Effector memory CD8-positive, alpha-beta T cell (primary cell): ENCODE data around the gene KREMEN1.

Experiments
- ATAC-seq: fragments of 150-1000 bp; cut with Tn5 transposase; replicated peaks from 2 replicates; pipeline ENCODE4 v1.10.0; 2021; ENCODE audit warnings: mild to moderate bottlenecking, moderate library complexity
- DNase-seq, 3 experiments: peaks; one replicate each; pipeline ENCODE4 v3.0.0; 2021
- H3K27ac Mint-ChIP-seq, 2 donors: one replicate each; pipeline ENCODE4 v1.8.0; 2022; ENCODE audit warnings: mild to moderate bottlenecking in 2 of 2, mixed read lengths in 2 of 2, moderate library complexity in 2 of 2
- H3K27me3 Mint-ChIP-seq, 2 donors: one replicate each; pipeline ENCODE4 v1.8.0; 2022; ENCODE audit warnings: mixed read lengths in 2 of 2
- H3K36me3 Mint-ChIP-seq: one replicate; pipeline ENCODE4 v1.8.0; 2022; ENCODE audit warnings: mild to moderate bottlenecking, moderate library complexity, mixed read lengths; ENCODE audit not compliant: insufficient read depth
- H3K4me1 Mint-ChIP-seq, 2 donors: one replicate each; pipeline ENCODE4 v1.8.0; 2022; ENCODE audit warnings: low read depth in 2 of 2, mixed read lengths in 2 of 2
- H3K4me3 Mint-ChIP-seq, 2 donors: one replicate each; pipeline ENCODE4 v1.8.0; 2022; ENCODE audit warnings: mild to moderate bottlenecking in 2 of 2, mixed read lengths in 2 of 2, moderate library complexity in 2 of 2
- H3K9me3 Mint-ChIP-seq, 2 donors: one replicate each; pipeline ENCODE4 v1.8.0; 2022; ENCODE audit warnings: mixed read lengths in 2 of 2

The KREMEN1 gene

DNA sequence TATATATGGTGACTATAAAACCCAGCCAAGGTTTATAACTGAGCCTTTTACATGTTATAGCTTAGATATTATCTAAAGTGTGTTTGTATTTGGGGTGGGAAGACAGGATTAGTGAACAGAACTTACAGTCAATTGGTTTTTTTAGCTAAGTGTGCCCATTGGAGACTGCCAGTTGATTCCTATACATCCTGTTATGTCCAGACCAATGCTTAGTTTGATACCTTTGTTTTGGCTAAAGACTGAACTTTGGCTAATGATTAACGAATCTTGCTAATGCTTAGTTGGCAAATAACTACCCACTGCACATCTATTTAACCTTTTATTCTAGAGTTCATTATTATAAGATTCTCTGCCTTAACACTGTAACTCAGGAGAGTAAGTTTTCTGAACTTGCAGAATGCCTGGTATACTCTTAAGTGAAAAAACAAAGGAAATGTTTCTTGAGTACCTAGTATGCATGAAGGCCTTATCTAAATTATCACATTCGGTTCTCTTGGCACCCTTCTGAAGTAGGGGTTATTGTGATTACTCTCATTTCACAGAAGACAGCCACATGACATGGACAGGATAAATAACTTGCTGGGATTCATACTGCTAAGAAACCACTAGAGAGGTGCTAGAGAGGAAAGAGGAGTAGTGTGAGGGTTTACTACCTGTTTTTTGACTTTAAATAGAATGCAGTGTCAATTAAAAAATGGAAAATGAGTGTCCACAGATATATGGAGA is 54.0 kb downstream of the KREMEN1 start:
- no peaks in the 10 kb centered on the region for H3K27me3 Mint-ChIP-seq
- H3K9me3 Mint-ChIP-seq, result no peaks in the 10 kb centered on the region
- DNase-seq, result no peak
- no peak for ATAC-seq
- no peak overlapping the region for H3K27ac Mint-ChIP-seq
- no peak overlapping the region for H3K4me3 Mint-ChIP-seq
- H3K4me1 Mint-ChIP-seq, result no peaks in the 10 kb centered on the region
- no peaks in the 10 kb centered on the region for H3K36me3 Mint-ChIP-seq

DNA sequence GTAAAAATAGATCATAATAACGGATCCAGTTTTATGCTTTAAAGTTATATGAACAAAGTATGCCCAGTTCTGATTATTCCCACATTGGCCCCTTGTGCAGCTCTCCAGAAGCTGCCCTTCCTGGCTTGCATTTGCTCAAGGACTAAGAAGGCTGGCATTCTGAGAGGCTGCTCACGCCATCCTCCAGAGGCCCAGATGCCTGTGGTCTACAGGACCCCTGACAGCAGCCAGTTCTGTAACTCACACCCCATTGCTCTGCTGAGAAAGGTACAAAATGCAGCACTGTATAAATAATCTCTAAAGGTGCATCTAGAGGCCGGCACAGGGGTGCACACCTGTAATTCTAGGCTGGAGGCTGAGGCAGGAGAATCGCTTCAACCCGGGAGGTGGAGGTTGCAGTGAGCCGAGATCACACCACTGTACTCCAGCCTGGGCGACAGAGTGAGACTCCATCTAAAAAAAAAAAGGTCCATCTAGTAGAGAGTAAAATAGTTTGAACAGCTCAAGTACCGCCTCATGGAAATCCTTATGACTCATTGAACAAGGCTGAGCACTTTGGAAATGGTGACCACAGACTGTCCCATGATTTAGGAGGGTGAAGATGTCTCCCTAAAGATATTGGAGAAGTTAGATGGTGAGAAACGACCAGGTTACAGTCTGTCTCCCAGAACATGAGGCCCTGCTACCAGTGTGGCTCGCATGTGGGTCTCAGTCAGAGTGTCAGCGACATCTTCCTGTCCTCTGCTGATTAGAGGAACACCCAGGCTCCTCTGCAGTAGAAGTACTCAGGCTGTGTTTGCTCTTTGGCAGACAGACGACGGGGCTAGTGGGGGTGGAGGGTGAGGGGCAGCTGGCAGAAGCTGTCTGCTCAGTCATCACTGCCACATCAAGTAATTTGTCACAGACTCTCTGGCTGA is 56.3 kb downstream of the KREMEN1 start:
- no peak for ATAC-seq

DNA sequence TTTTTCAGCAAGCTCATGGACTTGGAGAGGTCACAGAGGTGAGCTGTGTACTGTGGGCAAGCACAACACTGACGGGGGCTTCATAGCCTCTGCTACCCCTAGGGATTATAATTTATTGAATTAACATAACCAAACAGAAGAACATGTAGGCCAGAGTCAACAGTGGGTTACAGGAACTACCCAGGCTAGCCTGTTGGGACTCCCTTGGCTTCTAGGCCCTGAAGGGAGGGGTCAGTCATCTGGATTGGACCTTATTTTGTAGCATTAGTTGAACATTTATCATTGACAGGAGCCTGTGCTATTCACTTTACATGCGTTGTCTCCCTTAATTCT is 56.9 kb downstream of the KREMEN1 start:
- Mint-ChIP-seq H3K36me3 (no peaks in the 10 kb centered on the region), H3K4me3 (no peak overlapping the region), H3K27ac (no peak overlapping the region), H3K27me3 (peaks cover 7 to 16% of the 10 kb centered on the region in 2 donors), H3K9me3 (no peaks in the 10 kb centered on the region), H3K4me1 (no peaks in the 10 kb centered on the region)
- ATAC-seq (no peak), DNase-seq (no peak)

More for the DNA sequence above, 56.3 kb downstream of the KREMEN1 start:
- no peak overlapping the region for H3K4me3 Mint-ChIP-seq
- no peaks in the 10 kb centered on the region for H3K4me1 Mint-ChIP-seq
- no peak for DNase-seq
- peaks cover 7 to 10% of the 10 kb centered on the region in 2 donors for H3K27me3 Mint-ChIP-seq
- no peaks in the 10 kb centered on the region for H3K9me3 Mint-ChIP-seq
- H3K27ac Mint-ChIP-seq, result no peak overlapping the region
- H3K36me3 Mint-ChIP-seq, result no peaks in the 10 kb centered on the region

DNA sequence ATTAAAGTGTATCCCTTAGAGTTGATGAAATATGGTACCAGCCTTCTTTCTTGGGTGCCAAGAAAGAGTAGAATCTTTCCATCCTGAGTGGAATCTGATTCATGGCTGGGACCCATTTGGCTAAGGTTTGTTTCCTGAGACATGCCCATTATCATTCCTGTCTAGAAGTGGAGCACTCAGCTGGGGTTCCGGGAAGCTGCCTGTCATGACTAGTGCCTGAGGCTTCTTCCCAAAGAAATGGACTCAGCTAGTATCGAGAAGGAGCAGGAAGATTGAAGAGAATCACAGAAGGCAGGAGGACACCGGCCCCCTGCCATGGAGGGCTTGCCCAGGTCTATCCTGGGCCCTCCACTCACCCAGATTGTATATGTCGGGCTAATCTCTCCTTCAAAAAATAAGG is 57.6 kb downstream of the KREMEN1 start:
- Mint-ChIP-seq H3K27me3 (peaks cover 8 to 23% of the 10 kb centered on the region in 2 donors), H3K4me3 (no peak overlapping the region), H3K4me1 (no peaks in the 10 kb centered on the region), H3K36me3 (no peaks in the 10 kb centered on the region), H3K9me3 (no peaks in the 10 kb centered on the region), H3K27ac (no peak overlapping the region)
- DNase-seq (no peak), ATAC-seq (no peak)

DNA sequence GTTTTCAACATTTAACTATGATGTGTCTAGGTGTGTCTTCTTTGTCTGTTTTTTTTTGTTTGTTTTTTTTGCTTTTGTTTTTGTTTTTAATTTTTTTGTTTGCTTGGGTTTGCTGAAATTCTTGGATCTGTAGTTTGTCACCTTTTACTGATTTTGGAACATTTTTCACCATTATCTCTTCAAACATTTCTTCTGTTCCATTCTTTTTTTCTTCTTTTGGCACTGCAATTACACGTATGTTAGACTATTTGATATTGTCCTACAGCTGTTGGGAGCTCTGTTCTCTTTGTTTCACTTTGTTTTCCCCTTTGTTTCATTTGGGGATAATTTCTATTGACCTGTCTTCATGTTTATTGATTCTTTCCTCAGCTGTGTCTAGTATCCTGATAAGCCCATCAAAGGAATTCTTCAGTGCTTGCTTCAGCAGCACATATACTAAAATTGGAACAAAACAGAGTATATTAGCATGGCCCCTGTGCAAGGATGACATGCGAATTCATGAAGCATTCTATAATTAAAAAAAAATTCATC is 60.8 kb downstream of the KREMEN1 start:
- Mint-ChIP-seq H3K36me3 (no peaks in the 10 kb centered on the region), H3K27me3 (peaks cover 31 to 47% of the 10 kb centered on the region in 2 donors), H3K27ac (no peak overlapping the region), H3K9me3 (no peaks in the 10 kb centered on the region), H3K4me3 (no peak overlapping the region), H3K4me1 (no peaks in the 10 kb centered on the region)
- DNase-seq (no peak), ATAC-seq (no peak)

DNA sequence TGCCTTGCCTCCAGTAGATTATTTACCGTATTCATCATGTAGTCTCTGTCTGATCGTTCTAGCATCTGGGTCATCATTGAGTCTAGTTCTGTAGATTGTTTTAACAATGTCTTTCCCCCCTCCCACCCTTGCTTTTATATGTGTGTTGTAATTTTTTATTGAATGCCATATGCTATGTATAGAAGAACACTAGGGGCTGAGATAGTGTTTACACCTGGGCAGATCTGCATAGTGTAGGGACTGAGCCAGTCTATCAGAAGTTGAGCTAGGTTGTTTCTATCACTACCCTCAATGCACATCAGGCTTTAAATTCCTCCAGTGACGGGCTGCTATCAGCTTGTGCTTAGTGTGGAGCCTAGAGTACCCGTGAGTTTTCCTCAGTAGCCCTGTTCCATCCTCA is 61.6 kb downstream of the KREMEN1 start:
- Mint-ChIP-seq H3K4me1 (no peaks in the 10 kb centered on the region), H3K27me3 (peaks cover 31 to 47% of the 10 kb centered on the region in 2 donors), H3K4me3 (no peak overlapping the region), H3K27ac (no peak overlapping the region), H3K36me3 (no peaks in the 10 kb centered on the region), H3K9me3 (no peaks in the 10 kb centered on the region)
- no peak for DNase-seq
- no peak for ATAC-seq

DNA sequence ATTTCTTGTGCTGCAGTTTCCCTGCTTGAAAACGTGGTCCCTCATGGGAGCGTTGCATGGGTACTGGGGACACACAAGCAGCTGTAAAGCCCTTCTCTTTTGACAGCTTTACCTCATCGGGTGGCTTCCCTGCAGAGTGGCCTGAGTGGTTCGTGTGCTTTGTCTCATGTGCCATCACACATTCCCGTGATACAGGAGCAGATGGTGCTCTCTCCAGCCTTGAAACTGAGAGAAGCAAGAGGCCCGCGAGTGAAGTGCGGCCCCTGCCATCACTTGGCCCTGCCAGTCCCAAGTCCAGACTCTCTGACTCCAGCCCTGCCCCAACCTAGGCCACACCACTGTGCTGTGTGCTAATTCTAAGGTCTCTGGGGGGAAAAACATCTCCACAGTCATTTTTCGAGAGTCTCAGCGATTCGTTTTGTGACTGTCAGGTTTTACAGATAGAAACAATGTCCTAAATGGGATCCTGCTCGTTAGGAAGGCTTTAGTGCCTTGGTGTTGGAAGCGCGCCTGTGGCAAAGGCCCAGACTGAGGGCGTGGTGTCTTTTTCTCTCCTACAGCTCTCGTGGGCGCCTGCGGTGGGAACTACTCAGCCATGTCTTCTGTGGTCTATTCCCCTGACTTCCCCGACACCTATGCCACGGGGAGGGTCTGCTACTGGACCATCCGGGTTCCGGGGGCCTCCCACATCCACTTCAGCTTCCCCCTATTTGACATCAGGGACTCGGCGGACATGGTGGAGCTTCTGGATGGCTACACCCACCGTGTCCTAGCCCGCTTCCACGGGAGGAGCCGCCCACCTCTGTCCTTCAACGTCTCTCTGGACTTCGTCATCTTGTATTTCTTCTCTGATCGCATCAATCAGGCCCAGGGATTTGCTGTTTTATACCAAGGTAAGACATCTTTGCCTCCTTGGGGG is 64.2 kb downstream of the KREMEN1 start:
- Mint-ChIP-seq H3K4me1 (no peaks in the 10 kb centered on the region), H3K4me3 (no peak overlapping the region), H3K9me3 (no peaks in the 10 kb centered on the region), H3K27me3 (peaks cover 31 to 52% of the 10 kb centered on the region in 2 donors), H3K36me3 (no peaks in the 10 kb centered on the region), H3K27ac (no peak overlapping the region)
- no peak for ATAC-seq
- DNase-seq, result no peak

DNA sequence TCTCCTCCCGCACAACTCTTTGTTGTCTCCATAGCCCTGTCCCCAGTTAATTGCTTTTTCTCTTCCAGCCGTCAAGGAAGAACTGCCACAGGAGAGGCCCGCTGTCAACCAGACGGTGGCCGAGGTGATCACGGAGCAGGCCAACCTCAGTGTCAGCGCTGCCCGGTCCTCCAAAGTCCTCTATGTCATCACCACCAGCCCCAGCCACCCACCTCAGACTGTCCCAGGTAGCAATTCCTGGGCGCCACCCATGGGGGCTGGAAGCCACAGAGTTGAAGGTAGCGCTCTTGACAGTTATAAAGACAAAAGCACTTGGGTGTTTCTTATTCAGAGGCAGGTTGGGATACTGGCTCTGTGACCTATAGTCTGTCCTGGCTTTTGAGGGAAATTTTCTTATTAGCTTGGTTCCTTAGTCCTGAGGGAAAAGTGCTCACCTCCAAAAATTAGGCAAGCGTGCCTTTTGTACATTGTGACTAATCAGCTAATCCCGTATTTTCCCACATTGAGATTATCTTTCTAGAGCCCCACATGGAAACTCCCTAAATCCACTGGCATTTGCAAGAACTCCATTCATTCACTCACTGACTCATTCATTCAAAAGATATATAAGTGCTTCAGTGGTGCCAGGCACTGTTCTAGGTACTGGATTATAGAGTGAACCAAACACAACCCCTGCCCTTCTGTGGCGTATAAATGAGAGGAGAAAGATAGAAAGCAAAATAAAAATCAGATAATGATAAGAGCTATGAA is 65.9 kb downstream of the KREMEN1 start:
- DNase-seq (no peak), ATAC-seq (no peak)
- H3K4me3 Mint-ChIP-seq, result no peak overlapping the region
- no peak overlapping the region for H3K27ac Mint-ChIP-seq
- no peaks in the 10 kb centered on the region for H3K36me3 Mint-ChIP-seq
- peaks cover 27 to 52% of the 10 kb centered on the region in 2 donors for H3K27me3 Mint-ChIP-seq
- H3K4me1 Mint-ChIP-seq, result no peaks in the 10 kb centered on the region
- H3K9me3 Mint-ChIP-seq, result no peaks in the 10 kb centered on the region

DNA sequence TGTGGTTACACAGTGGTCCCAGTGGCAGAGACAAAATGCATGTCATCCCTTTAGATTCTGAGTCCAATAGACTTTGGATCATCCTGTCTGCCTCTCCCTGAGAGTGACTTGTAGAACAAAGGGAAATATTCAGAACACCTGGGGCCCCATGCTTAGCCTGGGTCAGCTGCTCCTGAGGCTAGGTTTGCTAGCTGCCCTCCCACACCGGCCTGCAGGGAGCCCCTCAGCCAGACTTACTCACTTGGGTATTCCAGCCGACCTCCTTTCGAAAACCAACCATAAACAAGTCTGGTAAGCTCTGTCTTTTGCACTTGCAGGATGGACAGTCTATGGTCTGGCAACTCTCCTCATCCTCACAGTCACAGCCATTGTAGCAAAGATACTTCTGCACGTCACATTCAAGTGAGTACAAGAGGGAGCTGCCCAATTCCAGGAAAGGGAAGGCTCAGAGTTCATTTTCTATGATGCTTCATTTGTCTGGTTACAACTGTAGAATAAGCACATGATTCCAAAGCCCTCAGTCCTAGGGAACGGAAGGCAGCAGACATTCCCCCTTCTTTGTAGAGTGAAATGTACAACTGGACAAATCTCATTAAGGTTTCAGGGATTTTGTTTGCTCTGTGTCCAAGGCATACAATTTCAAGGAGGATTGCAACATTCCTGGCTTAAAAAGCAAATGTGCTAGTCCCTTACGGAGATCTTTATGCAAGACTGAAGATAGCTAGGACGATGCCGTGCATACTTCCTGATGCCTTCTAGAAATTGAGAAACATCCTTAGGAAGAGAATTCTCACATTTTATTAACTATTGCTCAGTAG is 67.3 kb downstream of the KREMEN1 start:
- no peaks in the 10 kb centered on the region for H3K36me3 Mint-ChIP-seq

DNA sequence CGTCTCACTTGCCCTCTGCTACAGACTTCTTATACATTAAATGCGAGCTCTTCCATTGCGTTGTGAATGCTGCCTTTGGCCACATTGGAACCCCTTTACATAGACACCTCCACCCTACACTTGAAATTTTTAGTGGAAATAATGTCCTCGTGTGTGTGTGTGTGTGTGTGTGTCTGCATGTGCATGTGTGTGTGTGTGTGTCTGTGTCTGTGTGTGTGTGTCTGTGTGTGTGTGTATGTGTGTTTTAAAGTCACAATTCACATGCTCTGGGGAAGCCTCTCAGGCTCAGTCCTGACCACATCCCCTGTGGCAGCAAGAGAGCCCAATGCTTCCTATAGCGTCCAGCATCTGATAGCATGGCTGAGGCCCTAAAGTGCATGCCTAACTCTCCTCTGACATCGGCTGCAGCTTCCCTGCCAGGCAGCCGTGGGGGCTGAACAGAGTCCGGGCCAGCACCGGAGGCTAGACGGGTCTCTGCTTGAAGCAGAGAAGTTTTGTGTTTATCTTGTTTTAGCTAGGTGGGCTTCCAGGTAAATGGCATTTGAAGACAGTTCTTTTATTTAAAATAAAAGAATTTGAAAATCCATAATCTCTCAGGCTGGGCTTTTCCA is 68.3 kb downstream of the KREMEN1 start:
- H3K36me3 Mint-ChIP-seq, result peaks cover 3% of the 10 kb centered on the region
- DNase-seq (no peak), ATAC-seq (no peak)
- H3K4me1 Mint-ChIP-seq, result no peaks in the 10 kb centered on the region
- H3K4me3 Mint-ChIP-seq, result no peak overlapping the region
- H3K27ac Mint-ChIP-seq, result no peak overlapping the region
- no peaks in the 10 kb centered on the region for H3K9me3 Mint-ChIP-seq
- peaks cover 18 to 52% of the 10 kb centered on the region in 2 donors for H3K27me3 Mint-ChIP-seq

More for the DNA sequence above, 67.3 kb downstream of the KREMEN1 start:
- Mint-ChIP-seq H3K4me3 (no peak overlapping the region), H3K4me1 (no peaks in the 10 kb centered on the region), H3K27ac (no peak overlapping the region), H3K9me3 (no peaks in the 10 kb centered on the region), H3K27me3 (peaks cover 24 to 50% of the 10 kb centered on the region in 2 donors)
- no peak for ATAC-seq
- DNase-seq, result no peak

DNA sequence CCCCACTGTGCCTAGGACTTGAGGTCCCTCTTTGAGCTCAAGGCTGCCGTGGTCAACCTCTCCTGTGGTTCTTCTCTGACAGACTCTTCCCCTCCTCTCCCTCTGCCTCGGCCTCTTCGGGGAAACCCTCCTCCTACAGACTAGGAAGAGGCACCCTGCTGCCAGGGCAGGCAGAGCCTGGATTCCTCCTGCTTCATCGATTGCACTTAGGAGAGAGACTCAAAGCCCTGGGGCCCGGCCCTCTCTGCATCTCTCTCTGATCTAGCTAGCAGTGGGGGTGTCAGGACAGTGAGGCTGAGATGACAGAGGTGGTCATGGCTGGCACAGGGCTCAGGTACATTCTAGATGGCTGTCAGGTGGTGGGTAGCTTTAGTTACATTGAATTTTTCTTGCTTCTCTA is 69.3 kb downstream of the KREMEN1 start:
- peaks cover 3% of the 10 kb centered on the region for H3K36me3 Mint-ChIP-seq
- DNase-seq (no peak), ATAC-seq (no peak)
- H3K27me3 Mint-ChIP-seq, result peaks cover 11 to 47% of the 10 kb centered on the region in 2 donors
- no peak overlapping the region for H3K27ac Mint-ChIP-seq
- H3K9me3 Mint-ChIP-seq, result no peaks in the 10 kb centered on the region
- H3K4me3 Mint-ChIP-seq, result no peak overlapping the region
- H3K4me1 Mint-ChIP-seq, result no peaks in the 10 kb centered on the region
